ENCODE measurements around the gene CDKN2B. TPM values are rescaled to one million over a fixed set of nuclear protein-coding genes. Genes with fewer than 3 reads are reported as not detected.

CDKN2B gene
- total and polyA plus RNA-seq, 2 of the 4 experiments (the other 2 are of a cell fraction) = 3.6 to 8.2 TPM

- TF ChIP-seq MAZ (IDR thresholded peaks at IDR 0.05; ENCODE audit: borderline replicate concordance, low read depth, low read length) (no peak), MAFK (IDR thresholded peaks at IDR 0.05; ENCODE audit: low read depth, low read length) (no peak), RCOR1 (IDR thresholded peaks at IDR 0.05; ENCODE audit: insufficient replicate concordance, low read length) (no peak), BHLHE40 (IDR thresholded peaks at IDR 0.05; ENCODE audit: low read depth, low read length) (no peak), MXI1 (IDR thresholded peaks at IDR 0.05; ENCODE audit: borderline replicate concordance, low read depth, low read length) (no peak), RFX5 (IDR thresholded peaks at IDR 0.05; ENCODE audit: low read depth, low read length) (no peak)
- Histone ChIP-seq H4K20me1 (ENCODE audit: insufficient read depth, low read length) (peaks cover under 1% of the 10 kb centered on the region; the same call in 1 of the 2 replicates), H3K79me1 (ENCODE audit: low read depth in 1 of 2, low read length in 2 of 2) (no peaks in the 10 kb centered on the region), H3K56ac (ENCODE audit: extremely low read depth, insufficient read depth, low read length) (no peak overlapping the region), H3K4me1 (ENCODE audit: control insufficient read depth, insufficient read depth, low read length) (peaks cover 4% of the 10 kb centered on the region), H2BK5ac (ENCODE audit: low read depth, low read length, poor library complexity, severe bottlenecking) (no peak overlapping the region), H2BK20ac (ENCODE audit: low read depth, low read length) (no peak overlapping the region), H2BK15ac (ENCODE audit: low read depth, low read length) (no peak overlapping the region), H4K8ac (ENCODE audit: low read depth in 2 of 2, low read length in 2 of 2) (no peak overlapping the region), H3K9ac (ENCODE audit: low read depth, low read length) (no peak overlapping the region), H2AK9ac (replicated peaks; ENCODE audit: low read depth, low read length, poor library complexity) (no peak overlapping the region), H3K27ac (ENCODE audit: insufficient read depth, low read length) (no peak overlapping the region), H2AFZ (replicated peaks; ENCODE audit: low read length, poor library complexity) (no peak overlapping the region), H3K23ac (ENCODE audit: low read depth, low read length) (no peak overlapping the region), H3K14ac (replicated peaks; ENCODE audit: low read depth, low read length) (no peak overlapping the region), H3K4me2 (ENCODE audit: low read depth, low read length) (no peak overlapping the region), H4K91ac (ENCODE audit: insufficient read depth, low read depth, low read length) (no peak overlapping the region), H3K9me1 (ENCODE audit: insufficient read depth, low read length) (no peaks in the 10 kb centered on the region), H3K4me3 (ENCODE audit: insufficient read depth, low read depth, low read length) (no peak overlapping the region), H3K36me3 (ENCODE audit: control insufficient read depth, insufficient read depth, low read length) (peaks cover 11% of the 10 kb centered on the region; the same call in 1 of the 2 replicates), H3K27me3 (ENCODE audit: control insufficient read depth, insufficient read depth, low read length) (peaks cover 55% of the 10 kb centered on the region), H2BK120ac (ENCODE audit: low read depth, low read length) (no peak overlapping the region), H4K5ac (ENCODE audit: low read depth, low read length) (no peak overlapping the region), H3K9me3 (ENCODE audit: control insufficient read depth, insufficient read depth, low read length) (peaks cover 12% of the 10 kb centered on the region; the same call in 1 of the 2 replicates), H3K4ac (ENCODE audit: low read depth, low read length) (no peak overlapping the region), H2AK5ac (ENCODE audit: low read depth, low read length) (no peak overlapping the region), H3K18ac (ENCODE audit: low read depth, low read length) (no peak overlapping the region)
- ChIA-PET CTCF (interaction anchor here (1.2 kb wide), 1 partner anchor 156 kb away, joined by 4 read pairs; no protein-coding TSS in a partner anchor), POLR2A (ENCODE audit: unreplicated experiment) (no interaction called here)
- intact Hi-C loops (cut with micrococcal nuclease) (loop anchor here (5.0 kb wide), 1 partner anchor 137 kb away; no protein-coding TSS in a partner anchor), in situ Hi-C loops (cut with MboI; ENCODE audit: low sequenced_read_pairs) (loop anchor here (10.0 kb wide), 1 partner anchor 154 kb away; no protein-coding TSS in a partner anchor), dilution Hi-C loops (cut with HindIII; ENCODE audit: low sequenced_read_pairs, unreplicated experiment) (no loop called here)
- DNase-seq (no peak), ATAC-seq (ENCODE audit: low read depth) (no peak)
- no TSS peak for BruUV-seq (replicated peaks)
- 38% methylated on average over 3 of the region's 28 CpGs; no CpG with 5 or more reads in 1 of the 2 experiments for WGBS, 2 experiments (ENCODE audit: extremely low coverage in 2 of 2, insufficient read length in 1 of 2)
Observed at GRCh38 chr9:21969011-21969940, 39.8 kb downstream of the CDKN2B start.

Data from IMR-90 (cell line).